Measurements from ENCODE around the gene HYKK. TPM values are rescaled to one million over a fixed set of nuclear protein-coding genes. Genes with fewer than 3 reads are reported as not detected.

Gene HYKK
- total and polyA plus RNA-seq, 9 of the 15 experiments (the other 6 are each of a cell fraction or from before 2014, with no cell fraction given), result 1.9 to 6.1 (median 4.3) TPM

- Histone ChIP-seq H2AFZ (ENCODE audit: low read depth, low read length) (no peak overlapping the region), H3K9ac (ENCODE audit: insufficient read depth in 1 of 2, low read depth in 2 of 2, low read length in 2 of 2) (no peak overlapping the region), H3K27ac (ENCODE audit: extremely low read depth, low read depth, low read length) (no peak overlapping the region), H3K4me3 (no peak overlapping the region), H3K4me1 (replicated peaks in 1 of 2; ENCODE audit: control insufficient read depth in 2 of 2, insufficient read depth in 2 of 2, low read length in 2 of 2) (peaks cover 3% of the 10 kb centered on the region in 2 experiments; a peak in 2 of 5 replicates), H3K36me3 (ENCODE audit: control insufficient read depth, insufficient read depth, low read length) (peaks cover 62% of the 10 kb centered on the region), H3K9me3 (replicated peaks; ENCODE audit: control insufficient read depth, insufficient read depth, low read depth, low read length) (no peaks in the 10 kb centered on the region), H3K27me3 (ENCODE audit: control insufficient read depth in 2 of 2, insufficient read depth in 2 of 2, low read length in 2 of 2) (no peaks in the 10 kb centered on the region), H3K4me2 (ENCODE audit: insufficient read depth, low read length) (no peak overlapping the region), H4K20me1 (replicated peaks; ENCODE audit: control insufficient read depth, insufficient read depth, low read length) (no peaks in the 10 kb centered on the region), H3K9me1 (ENCODE audit: control insufficient read depth, insufficient read depth, low read length) (no peaks in the 10 kb centered on the region), H3K79me2 (ENCODE audit: control insufficient read depth, insufficient read depth, low read length) (peaks cover 37% of the 10 kb centered on the region)
- in situ Hi-C loops (cut with MboI) (no loop called here), intact Hi-C loops (cut with micrococcal nuclease) (loop anchor here (5.0 kb wide), 1 partner anchor 35 kb away; the partner anchor contains the start of gene HYKK)
- BruUV-seq (replicated peaks), result no TSS peak
- TF ChIP-seq ZNF764 (CRISPR knock-in tag; IDR thresholded peaks at IDR 0.05; ENCODE audit: low read depth) (no peak), RBFOX2 (IDR thresholded peaks at IDR 0.05; ENCODE audit: low read depth, low read length) (0 out of 2 replicates have a peak, but pooled peaks have one; percentile 19)
- ATAC-seq (no peak), FAIRE-seq (no peak), DNase-seq (ENCODE audit: extremely low read depth in 1 of 4, low spot score in 3 of 4) (no peak)
- 98% methylated on average over 3 of the region's 3 CpGs for WGBS (ENCODE audit: insufficient coverage, low coverage, missing lambda C conversion rate)
- POLR2A ChIA-PET, result interaction anchor here (0.7 to 3.1 kb wide), 3 partner anchors 10 to 39 kb away, joined by 3 to 22 read pairs (median 4); no protein-coding TSS in a partner anchor
- CTCF ChIA-PET (ENCODE audit: low intra/inter-chr PET ratio), result no interaction called here
Observed at GRCh38 chr15:78542647-78543046, 35.3 kb downstream of the HYKK start.

GRCh38 chr15:78550194-78550593 lies 42.8 kb downstream of the HYKK start:
- POLR2A ChIA-PET, result interaction anchor here (0.6 to 8.1 kb wide), 5 partner anchors 10 to 127 kb away, joined by 4 to 62 read pairs (median 4); partner anchors contain the start of genes CHRNA5 and PSMA4
- ATAC-seq (peak; percentile 14), DNase-seq (ENCODE audit: extremely low read depth in 1 of 4, low spot score in 3 of 4) (no peak), FAIRE-seq (no peak)
- Histone ChIP-seq H4K20me1 (replicated peaks; ENCODE audit: control insufficient read depth, insufficient read depth, low read length) (no peaks in the 10 kb centered on the region), H3K9ac (ENCODE audit: insufficient read depth in 1 of 2, low read depth in 2 of 2, low read length in 2 of 2) (no peak overlapping the region), H2AFZ (ENCODE audit: low read depth, low read length) (no peak overlapping the region), H3K79me2 (ENCODE audit: control insufficient read depth, insufficient read depth, low read length) (no peaks in the 10 kb centered on the region), H3K27me3 (ENCODE audit: control insufficient read depth in 2 of 2, insufficient read depth in 2 of 2, low read length in 2 of 2) (no peaks in the 10 kb centered on the region), H3K9me3 (replicated peaks; ENCODE audit: control insufficient read depth, insufficient read depth, low read depth, low read length) (no peaks in the 10 kb centered on the region), H3K9me1 (ENCODE audit: control insufficient read depth, insufficient read depth, low read length) (no peaks in the 10 kb centered on the region), H3K4me1 (replicated peaks in 1 of 2; ENCODE audit: control insufficient read depth in 2 of 2, insufficient read depth in 2 of 2, low read length in 2 of 2) (no peaks in the 10 kb centered on the region), H3K27ac (ENCODE audit: extremely low read depth, low read depth, low read length) (no peak overlapping the region), H3K4me2 (ENCODE audit: insufficient read depth, low read length) (no peak overlapping the region), H3K36me3 (ENCODE audit: control insufficient read depth, insufficient read depth, low read length) (peaks cover 61% of the 10 kb centered on the region; the same call in 2 of the 3 replicates), H3K4me3 (no peak overlapping the region)
- in situ Hi-C loops (cut with MboI) (no loop called here), intact Hi-C loops (cut with micrococcal nuclease) (no loop called here)
- CTCF ChIA-PET (ENCODE audit: low intra/inter-chr PET ratio), result no interaction called here
- BruUV-seq (replicated peaks), result no TSS peak
- 78% methylated on average over 6 of the region's 6 CpGs for WGBS (ENCODE audit: insufficient coverage, low coverage, missing lambda C conversion rate)
- TF ChIP-seq SMARCA4 (IDR thresholded peaks at IDR 0.05) (no peak), NR4A1 (CRISPR knock-in tag; IDR thresholded peaks at IDR 0.05) (no peak), NR4A1 (tag; IDR thresholded peaks at IDR 0.05) (no peak), ZBTB34 (CRISPR knock-in tag; IDR thresholded peaks at IDR 0.05) (no peak), CBX3 (IDR thresholded peaks at IDR 0.05; ENCODE audit: borderline replicate concordance in 1 of 2, low read length in 2 of 2) (no peak), RNF2 (IDR thresholded peaks at IDR 0.05) (no peak), PHTF2 (CRISPR knock-in tag; IDR thresholded peaks at IDR 0.05) (no peak), ATF7 (IDR thresholded peaks at IDR 0.05) (no peak), RB1 (IDR thresholded peaks at IDR 0.05; ENCODE audit: low read depth) (no peak)
